GM18502 (cell line): ENCODE data around the gene ZNF667.

ENCODE experiments used
- ATAC-seq: cut with Tn5 transposase; IDR thresholded peaks from one replicate; pipeline ENCODE4 v1.9.1; 2021; ENCODE audit warnings: mild to moderate bottlenecking; ENCODE audit not compliant: unreplicated experiment, poor library complexity

ZNF667 gene

DNA sequence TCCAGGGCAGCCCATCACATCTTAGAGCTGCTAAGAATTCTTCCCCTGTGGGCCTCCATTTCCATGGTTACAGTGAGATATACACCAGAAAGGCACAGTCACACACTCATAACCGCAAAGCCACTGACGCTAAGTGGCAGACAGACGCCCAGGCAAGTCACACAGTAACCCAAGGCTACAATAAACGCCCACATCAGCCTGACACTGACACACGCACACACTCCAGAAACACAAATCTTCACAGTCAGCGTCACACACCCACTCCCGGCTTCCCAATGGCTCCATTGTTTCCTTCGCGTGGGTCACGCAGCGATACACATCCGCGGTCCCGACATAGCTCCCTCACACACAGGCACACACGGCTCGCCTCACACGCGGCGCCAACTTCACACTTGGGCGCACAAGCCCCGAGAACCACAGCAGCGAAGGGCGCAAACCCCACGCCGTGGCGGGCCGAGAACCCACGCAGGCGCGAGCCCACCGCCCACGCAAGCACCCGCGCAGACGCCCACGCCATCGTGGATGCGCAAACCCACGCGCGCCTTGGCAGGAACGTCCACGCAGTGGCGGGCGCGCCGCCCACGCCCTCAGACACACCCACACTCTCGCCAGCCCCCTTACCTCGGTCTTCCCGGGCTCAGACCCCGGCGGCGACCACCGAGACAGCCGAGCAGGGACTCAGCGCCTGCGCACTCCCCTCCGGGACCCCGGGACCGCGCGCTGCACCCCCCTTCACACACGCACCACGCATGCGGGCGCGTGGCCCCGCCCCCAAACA lies at the start of gene ZNF667:
TSS of gene ZNF667 (minus strand) at position 695 of the 778 bp plus-strand sequence. CDS start 14,975 bp downstream, outside the sequence.
- no peak for ATAC-seq

DNA sequence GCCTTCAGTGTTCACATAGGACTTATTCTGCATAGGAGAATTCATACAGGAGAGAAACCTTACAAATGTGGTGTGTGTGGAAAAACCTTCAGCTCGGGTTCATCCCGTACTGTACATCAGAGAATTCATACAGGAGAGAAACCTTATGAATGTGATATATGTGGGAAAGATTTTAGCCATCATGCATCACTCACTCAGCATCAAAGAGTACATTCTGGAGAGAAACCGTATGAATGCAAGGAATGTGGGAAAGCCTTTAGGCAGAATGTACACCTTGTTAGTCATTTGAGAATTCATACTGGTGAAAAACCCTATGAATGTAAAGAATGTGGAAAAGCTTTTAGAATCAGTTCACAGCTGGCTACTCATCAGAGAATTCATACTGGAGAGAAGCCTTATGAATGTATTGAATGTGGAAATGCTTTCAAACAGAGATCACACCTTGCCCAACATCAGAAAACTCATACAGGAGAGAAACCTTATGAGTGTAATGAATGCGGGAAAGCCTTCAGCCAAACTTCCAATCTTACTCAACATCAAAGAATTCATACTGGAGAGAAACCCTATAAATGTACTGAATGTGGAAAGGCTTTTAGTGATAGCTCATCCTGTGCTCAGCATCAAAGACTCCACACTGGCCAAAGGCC lies 48.2 kb upstream of the ZNF667 start:
- ATAC-seq: no peak

DNA sequence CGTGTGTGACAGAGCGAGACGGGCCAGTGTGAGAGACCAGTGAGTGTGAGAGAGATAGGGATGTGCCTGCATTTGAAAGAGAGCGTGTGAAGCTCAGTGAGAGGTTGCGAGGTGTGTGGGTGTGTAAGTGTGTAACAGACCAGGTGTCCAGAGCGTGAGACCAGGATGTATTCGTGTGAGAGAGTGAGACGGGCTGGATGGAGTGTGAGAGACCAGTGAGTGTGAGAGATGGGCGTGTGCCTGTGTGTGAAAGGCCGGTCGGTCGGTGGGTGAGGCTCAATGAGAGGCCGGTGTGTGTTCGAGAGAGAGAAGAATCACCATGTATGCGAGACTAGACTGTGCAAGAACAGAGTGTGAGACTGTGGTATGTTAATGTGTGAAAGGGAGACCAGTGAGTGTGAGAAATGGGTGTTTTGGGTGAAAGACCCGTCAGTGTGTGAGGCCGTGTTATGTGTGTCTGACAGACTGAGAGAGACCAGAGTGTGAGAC lies 31.2 kb upstream of the ZNF667 start:
- no peak for ATAC-seq

- no peak for ATAC-seq
These were observed 30.5 kb upstream of the ZNF667 start, which contains the start of gene ZNF471 for GRCh38 chr19:56507446-56508289. Gene ZNF471, plus strand, starts transcription at chr19:56507855. Its CDS starts 3,717 bp downstream, at chr19:56511572.

DNA sequence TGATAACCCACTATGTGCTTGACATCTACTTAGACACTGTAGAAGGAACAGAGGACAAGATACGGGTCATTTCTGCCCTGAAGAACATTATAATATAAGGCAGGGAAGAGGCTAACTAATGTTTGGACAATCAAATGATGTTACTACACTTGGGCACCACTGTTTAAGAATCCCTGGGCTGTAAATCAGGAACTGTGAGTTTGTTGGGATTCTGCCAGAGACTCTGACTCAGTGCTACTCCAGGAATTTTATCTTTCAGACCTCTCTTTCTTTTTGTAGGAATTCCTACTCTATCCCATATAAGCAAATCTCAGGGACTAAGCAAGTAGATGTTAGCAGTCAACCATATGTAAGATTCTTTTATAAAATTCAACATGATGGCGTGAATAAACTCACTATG lies 27.4 kb upstream of the ZNF667 start:
- ATAC-seq: no peak

- no peak for ATAC-seq
These were observed 14.3 kb upstream of the ZNF667 start for GRCh38 chr19:56491399-56491798.

DNA sequence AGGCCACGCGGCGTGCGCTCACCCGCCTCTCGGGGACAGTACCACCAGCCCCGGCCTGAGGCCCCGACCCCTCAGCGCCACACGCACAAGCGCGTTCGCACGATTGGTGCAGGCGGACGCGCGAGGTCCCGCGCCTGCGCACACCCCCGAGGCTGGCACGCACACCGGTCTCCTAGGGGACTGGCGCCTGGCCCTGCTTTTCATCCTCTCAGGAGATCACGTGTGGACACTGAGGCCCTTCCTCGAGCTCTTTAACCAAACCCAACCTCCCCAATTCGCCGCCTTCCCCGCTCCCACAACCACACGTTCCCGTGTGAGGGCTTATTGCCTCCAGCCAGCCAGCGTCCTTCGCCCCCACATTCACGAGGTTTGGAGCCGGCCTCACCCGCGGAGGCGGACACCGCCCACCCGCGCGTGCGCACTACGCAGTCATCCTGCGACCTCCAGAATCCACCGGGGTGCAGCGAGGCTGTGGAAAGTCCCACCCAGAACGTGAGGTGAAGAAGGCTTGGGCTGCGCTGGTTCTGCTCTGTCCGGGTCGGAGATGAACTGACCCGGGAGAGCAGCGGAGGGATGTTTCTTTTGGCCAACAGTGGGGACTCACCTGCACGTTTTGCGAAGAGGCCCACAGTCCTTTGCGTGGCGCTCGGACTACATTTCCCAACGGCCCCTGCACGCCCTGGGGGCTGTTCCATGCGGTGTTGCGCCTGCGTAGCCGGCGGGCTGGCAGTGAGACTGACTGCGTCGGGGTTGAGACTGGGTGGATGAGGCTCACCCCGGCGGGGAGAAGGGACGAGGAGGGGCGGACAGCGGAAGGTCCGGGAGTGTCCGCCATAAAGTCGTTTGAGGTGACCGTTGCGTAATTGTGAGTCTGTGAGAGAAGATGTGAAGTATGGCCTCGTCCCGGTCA lies 539 bp upstream of the ZNF667 start:
- ATAC-seq: no peak

DNA sequence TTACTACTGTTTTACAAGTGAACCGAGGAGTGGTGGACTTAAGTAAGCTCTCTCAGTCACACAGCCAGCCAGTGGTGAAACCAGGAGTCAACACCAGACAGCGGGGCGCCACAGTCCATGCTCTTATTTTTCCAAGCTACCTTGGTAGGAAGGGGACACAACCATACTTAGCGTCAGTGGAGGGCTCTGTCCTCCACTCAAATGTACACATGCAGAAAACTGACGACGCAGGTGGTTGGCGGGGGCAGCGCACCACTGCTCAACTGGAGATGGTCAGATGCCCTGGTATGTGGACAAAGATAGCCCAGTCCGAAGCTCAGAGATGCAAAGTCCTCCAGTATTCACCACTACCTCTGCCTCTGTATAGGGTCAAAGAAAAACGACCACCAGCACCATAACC lies 1.1 kb downstream of the ZNF667 start:
- no peak for ATAC-seq

GRCh38 chr19:56474308-56474707 lies 2.8 kb downstream of the ZNF667 start:
- ATAC-seq: no peak

DNA sequence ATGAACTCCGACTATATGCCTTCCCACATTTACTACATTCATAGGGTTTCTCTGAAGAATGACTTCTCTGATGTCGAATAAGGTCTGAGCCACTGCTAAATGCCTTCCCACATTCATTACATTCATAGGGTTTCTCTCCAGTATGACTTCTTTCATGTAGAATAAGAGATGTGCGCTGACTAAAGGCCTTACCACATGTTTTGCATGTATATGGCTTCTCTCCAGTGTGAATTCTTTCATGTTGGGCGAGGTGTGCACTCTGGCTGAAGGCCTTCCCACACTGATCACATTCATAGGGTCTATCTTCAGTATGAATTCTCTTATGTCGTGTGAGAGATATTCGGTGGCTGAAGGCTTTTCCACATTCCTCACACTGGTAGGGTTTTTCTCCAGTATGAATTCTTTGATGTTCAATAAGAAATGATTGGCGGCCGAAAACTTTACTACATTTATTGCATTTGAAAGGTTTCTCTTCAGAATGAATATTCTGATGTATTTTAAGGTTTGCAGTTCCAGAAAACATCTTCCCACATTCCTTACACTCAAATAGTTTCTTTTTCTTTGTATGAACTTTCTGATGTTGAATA lies 35.8 kb downstream of the ZNF667 start:
- ATAC-seq: no peak

DNA sequence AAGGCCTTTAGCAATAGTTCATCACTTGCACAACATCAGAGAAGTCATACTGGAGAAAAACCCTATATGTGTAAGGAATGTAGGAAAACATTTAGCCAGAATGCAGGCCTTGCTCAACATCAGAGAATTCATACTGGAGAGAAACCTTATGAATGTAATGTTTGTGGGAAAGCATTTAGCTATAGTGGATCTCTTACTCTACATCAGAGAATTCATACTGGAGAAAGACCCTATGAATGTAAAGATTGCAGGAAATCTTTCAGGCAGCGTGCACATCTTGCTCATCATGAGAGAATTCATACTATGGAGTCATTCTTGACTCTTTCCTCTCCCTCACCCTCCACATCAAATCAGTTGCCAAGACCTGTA lies 53.2 kb downstream of the ZNF667 start:
- no peak for ATAC-seq

- ATAC-seq: no peak
These were observed 53.7 kb downstream of the ZNF667 start for GRCh38 chr19:56423276-56423984.

DNA sequence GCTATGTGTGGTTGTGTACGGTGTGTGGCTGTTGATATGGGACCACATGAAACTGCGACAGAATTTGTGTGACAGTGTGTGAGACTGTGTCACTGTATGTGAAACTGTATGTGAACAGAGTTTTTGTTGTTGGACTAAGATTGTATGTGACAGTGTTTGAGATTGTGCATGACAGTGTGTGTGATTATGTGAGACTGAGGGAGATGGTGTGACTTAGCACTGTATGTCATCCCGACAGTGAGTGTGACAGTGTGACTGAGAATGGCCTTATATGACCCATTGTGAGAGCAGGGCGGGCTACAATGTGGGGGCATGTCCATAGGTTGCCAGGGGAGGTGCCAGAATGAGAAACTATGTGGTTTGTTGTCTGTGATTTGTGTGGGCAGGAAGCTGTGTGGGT lies 72.1 kb downstream of the ZNF667 start:
- no peak for ATAC-seq

DNA sequence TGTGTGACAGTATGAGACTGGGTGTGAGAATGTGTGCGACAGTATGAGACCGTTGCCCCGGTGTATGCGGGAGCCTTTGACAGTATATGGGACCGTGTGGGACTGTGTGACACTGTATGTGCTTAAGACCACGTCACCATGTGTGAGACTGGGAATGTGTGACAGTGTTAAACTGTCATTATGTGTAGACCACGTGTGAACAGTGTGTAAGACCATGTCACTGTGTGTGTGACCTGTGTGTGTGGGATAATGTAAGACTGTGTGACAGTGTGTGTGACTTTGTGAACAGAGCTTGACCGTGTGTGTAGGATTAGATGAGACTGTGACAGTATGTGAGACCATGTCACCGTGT lies 72.5 kb downstream of the ZNF667 start:
- ATAC-seq: no peak

GRCh38 chr19:56403764-56404704 lies 73.1 kb downstream of the ZNF667 start, which contains the start of gene ZNF583:
Gene ZNF583, plus strand, starts transcription at chr19:56404332. Its CDS starts 2,783 bp downstream, at chr19:56407115.
- peak; percentile 84 for ATAC-seq

DNA sequence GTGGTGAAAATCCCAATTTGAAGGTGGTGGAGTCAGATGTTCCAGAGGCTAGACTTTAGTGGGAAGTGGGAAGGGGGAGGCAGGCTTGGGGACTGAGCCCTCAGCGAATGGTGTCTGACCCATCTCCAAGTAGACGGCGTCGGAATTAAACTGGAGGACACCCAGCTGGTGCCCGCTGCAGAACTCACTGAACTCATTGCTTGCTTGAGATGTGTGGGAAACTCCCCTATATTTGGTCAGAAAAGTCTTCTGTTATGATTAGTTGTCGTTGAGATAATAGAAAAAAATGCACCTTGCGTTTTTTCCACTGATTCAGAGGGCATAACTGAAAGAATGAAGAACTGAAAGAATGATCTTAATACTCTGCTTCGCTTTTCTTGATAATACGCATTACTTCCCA lies 73.9 kb downstream of the ZNF667 start:
- ATAC-seq: no peak

- ATAC-seq: no peak
These were observed 76.7 kb downstream of the ZNF667 start for GRCh38 chr19:56400485-56400884.

DNA sequence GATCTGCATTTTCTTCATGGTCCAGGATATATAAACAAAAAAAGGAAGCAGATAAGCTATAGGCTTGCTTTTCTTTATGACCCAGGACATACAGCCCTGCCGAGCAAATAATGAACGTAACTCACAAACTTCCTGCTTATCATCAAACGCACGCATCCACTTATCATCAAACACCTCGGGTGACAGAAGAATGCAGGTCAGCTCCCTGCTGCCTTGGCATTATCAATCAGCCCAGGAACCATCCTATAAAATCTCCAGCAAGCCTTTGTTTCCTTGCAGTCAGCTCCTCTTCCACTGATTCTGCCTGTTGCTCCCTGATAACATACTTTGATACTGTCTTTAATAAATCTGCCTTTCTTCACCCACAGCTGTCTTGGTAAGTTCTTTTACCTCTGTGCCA lies 78.3 kb downstream of the ZNF667 start:
- ATAC-seq: no peak
